KMS-11 (cell line): ENCODE measurements around the gene MFSD8.

Source experiments
- H2AFZ ChIP-seq: fragments of 200-600 bp; sonication (generic); 2 replicates; pipeline ENCODE4 v1.6.1; 2016; ENCODE audit warnings: antibody characterized with exemption, mixed run types, low read depth
- H3K27ac ChIP-seq: fragments of 200-600 bp; sonication (generic); 2 replicates; pipeline ENCODE4 v1.6.1; 2016; ENCODE audit warnings: mild to moderate bottlenecking, mixed run types
- H3K27me3 ChIP-seq: fragments of 200-600 bp; sonication (generic); 2 replicates; pipeline ENCODE4 v1.6.1; 2017; ENCODE audit warnings: mild to moderate bottlenecking, low read depth, mixed run types, moderate library complexity; ENCODE audit not compliant: insufficient read depth
- H3K36me3 ChIP-seq: fragments of 200-600 bp; sonication (generic); 2 replicates; pipeline ENCODE4 v1.6.1; 2017; ENCODE audit warnings: mild to moderate bottlenecking, mixed run types; ENCODE audit not compliant: insufficient read depth
- H3K4me1 ChIP-seq: fragments of 200-600 bp; sonication (generic); 2 replicates; pipeline ENCODE4 v1.6.1; 2016; ENCODE audit warnings: mild to moderate bottlenecking, low read depth, mixed run types; ENCODE audit not compliant: poor library complexity, severe bottlenecking
- H3K4me2 ChIP-seq: fragments of 200-600 bp; sonication (generic); 2 replicates; pipeline ENCODE4 v1.7.0; 2016; ENCODE audit warnings: mild to moderate bottlenecking, mixed run types
- H3K4me3 ChIP-seq: fragments of 200-600 bp; sonication (generic); IDR thresholded peaks from 2 replicates; pipeline ENCODE4 v1.6.1; 2017; ENCODE audit warnings: low read depth, low read length, mixed read lengths; ENCODE audit not compliant: insufficient read depth
- H3K79me2 ChIP-seq: fragments of 200-600 bp; sonication (generic); 2 replicates; pipeline ENCODE4 v1.6.1; 2016; ENCODE audit warnings: low read depth, mixed run types; ENCODE audit not compliant: insufficient read depth
- H3K9ac ChIP-seq: fragments of 200-600 bp; sonication (generic); 2 replicates; pipeline ENCODE4 v1.6.1; 2016; ENCODE audit warnings: mild to moderate bottlenecking, mixed run types
- H4K20me1 ChIP-seq: fragments of 200-600 bp; sonication (generic); 2 replicates; pipeline ENCODE4 v1.6.1; 2016; ENCODE audit warnings: mild to moderate bottlenecking, mixed run types; ENCODE audit not compliant: insufficient read depth
- CTCF ChIP-seq: fragments of 200-600 bp; sonication (generic); conservative IDR thresholded peaks from 2 replicates; pipeline ENCODE4 v1.6.1; 2017; ENCODE audit warnings: low read depth, mild to moderate bottlenecking, antibody characterized with exemption, low read length, moderate library complexity, mixed read lengths

Gene MFSD8

DNA sequence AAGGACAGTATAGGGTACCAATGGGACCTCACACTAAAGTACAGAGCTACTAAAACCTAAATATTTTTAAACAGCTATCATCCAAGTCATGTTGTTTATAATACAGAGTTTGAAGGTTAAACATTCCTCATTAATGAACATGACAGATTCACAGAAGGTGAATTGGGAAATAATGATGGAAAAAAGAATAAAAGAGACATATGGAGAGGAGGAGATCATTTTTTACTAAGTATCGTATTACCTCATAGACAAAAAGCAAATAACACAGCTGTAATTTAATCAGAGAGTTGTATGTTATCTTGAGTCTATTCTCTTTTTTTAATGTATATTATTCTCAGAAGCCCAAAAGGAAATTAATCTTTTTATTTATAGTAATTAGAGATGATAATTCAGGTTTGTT, 76.4 kb downstream of the MFSD8 start:
- no peaks in the 10 kb centered on the region for H4K20me1 ChIP-seq

DNA sequence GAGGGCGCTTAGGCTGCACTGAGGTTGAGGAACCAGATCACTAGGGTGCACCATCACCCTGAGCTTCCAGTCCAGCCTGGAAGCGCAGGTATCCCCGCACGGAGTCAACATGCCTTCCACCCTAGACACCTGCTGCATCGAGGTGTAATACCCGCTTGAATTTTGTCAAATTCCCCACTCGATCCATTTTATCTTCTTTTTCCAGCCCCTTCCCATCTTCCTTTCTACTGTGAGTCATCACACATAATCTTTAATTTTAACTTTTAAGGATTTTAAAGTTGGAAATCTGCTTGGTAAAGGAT, 83.5 kb downstream of the MFSD8 start:
- Histone ChIP-seq H3K4me2 (peak overlapping the region; percentile 67), H3K4me3 (no peak overlapping the region), H3K27ac (peak overlapping the region; percentile 94; the same call in 1 of the 2 replicates), H4K20me1 (no peaks in the 10 kb centered on the region), H3K4me1 (peaks cover 24% of the 10 kb centered on the region), H3K9ac (peak overlapping the region; percentile 98; the same call in 1 of the 2 replicates), H3K79me2 (peaks cover 20% of the 10 kb centered on the region; the same call in 1 of the 2 replicates), H2AFZ (peak overlapping the region; percentile 93), H3K36me3 (peaks cover 20% of the 10 kb centered on the region; the same call in 1 of the 2 replicates), H3K27me3 (no peaks in the 10 kb centered on the region)
- no peak for TF ChIP-seq CTCF

More for the DNA sequence above, 76.4 kb downstream of the MFSD8 start:
- Histone ChIP-seq H3K4me2 (no peak overlapping the region), H3K4me3 (no peak overlapping the region), H2AFZ (no peak overlapping the region), H3K27me3 (no peaks in the 10 kb centered on the region), H3K79me2 (peaks cover 6% of the 10 kb centered on the region; the same call in 1 of the 2 replicates), H3K27ac (no peak overlapping the region), H3K4me1 (no peaks in the 10 kb centered on the region), H3K36me3 (peaks cover 50% of the 10 kb centered on the region; the same call in 1 of the 2 replicates), H3K9ac (no peak overlapping the region)
- no peak for TF ChIP-seq CTCF

DNA sequence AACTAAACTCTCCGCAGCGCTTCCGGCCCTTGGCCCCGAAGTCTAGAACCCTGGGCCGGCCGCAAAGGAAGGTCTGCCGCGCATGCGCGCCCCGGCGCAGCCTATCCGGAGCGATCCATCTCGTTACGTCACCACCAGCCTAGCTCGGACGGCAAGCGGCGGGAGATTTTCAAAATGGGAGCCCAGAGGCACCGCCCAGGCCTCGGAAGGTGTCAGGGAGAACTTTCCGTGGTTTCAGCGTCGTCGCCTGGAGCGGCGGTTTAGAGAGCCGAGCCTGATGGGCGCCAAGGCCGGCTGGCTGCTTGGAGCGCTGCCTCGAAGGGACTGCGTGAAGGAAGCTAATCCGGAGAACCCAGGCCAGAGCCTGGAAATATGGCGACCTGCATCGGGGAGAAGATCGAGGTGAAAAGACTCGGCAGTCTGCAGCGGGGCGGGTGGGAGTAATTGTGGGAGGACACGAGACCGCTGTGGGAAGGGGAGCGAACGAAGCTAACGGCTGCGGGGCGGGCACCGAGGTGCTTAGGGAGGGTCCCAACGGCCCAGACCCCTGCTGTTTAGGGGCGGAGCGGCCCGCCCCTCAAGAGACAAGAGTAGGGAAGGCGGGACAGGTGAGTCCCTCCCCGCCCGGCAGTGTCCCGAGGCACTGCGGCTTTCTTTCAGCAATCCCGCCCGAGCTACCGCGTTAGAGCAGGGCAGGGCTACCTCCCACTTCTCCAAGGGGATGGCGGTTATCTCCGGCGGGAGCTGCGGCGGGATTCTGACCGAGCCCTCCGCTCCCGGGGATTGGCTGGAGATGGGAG, 84.0 kb downstream of the MFSD8 start, which contains the start of gene PLK4:
Gene PLK4, plus strand, starts transcription at position 131 of the 800 bp plus-strand sequence. Its CDS starts 242 bp downstream, at position 373.
- Histone ChIP-seq H3K4me1 (peaks cover 28% of the 10 kb centered on the region), H3K9ac (peak within 1 kb of the TSS; percentile 98), H3K4me2 (peak within 1 kb of the TSS; percentile 67), H3K27me3 (no peaks in the 10 kb centered on the region), H3K79me2 (peaks cover 20% of the 10 kb centered on the region; the same call in 1 of the 2 replicates), H3K36me3 (peaks cover 15% of the 10 kb centered on the region; the same call in 1 of the 2 replicates), H3K4me3 (no peak within 1 kb of the TSS), H4K20me1 (no peaks in the 10 kb centered on the region), H3K27ac (peak within 1 kb of the TSS; percentile 94), H2AFZ (peak within 1 kb of the TSS; percentile 93)
- no peak for TF ChIP-seq CTCF

DNA sequence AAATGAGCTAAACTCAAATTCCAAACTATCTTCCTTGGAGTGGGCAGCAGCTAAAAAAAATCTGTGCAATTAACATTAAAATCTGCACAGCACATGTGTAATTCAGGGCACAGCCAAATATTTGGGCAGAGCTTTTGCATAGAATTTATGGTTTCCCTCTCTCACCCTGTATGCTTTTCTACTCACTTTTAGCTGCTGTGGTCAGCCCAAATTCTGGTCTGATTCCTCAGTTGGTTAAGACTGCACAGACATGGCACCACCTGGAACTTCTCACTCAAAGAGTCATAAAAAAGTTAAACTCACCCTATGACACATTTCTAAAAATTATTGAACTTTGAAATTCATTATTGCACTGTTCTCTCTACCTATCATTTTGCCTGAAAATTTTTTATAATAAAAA, 89.2 kb downstream of the MFSD8 start:
- no peaks in the 10 kb centered on the region for H3K79me2 ChIP-seq
- no peak for TF ChIP-seq CTCF
- H3K4me1 ChIP-seq: peaks cover 20% of the 10 kb centered on the region
- H3K27ac ChIP-seq: no peak overlapping the region
- H3K27me3 ChIP-seq: no peaks in the 10 kb centered on the region
- peak overlapping the region; percentile 0; the same call in 1 of the 2 replicates for H3K4me2 ChIP-seq
- H4K20me1 ChIP-seq: no peaks in the 10 kb centered on the region
- no peaks in the 10 kb centered on the region for H3K36me3 ChIP-seq
- no peak overlapping the region for H3K4me3 ChIP-seq
- no peak overlapping the region for H3K9ac ChIP-seq
- H2AFZ ChIP-seq: no peak overlapping the region
